Ovary (tissue), 9 donors: Measurements from ENCODE around the gene ARHGAP12. TPM values are rescaled to one million over a fixed set of nuclear protein-coding genes. Genes with fewer than 3 reads are reported as not detected.
A peak's percentile ranks its signal among the peaks of the same experiment; 100 is the strongest.

Source experiments
- DNase-seq, 5 donors: peaks; one replicate each; pipeline ENCODE4 v3.0.0-alpha.2; 2019 to 2020
- H3K27ac ChIP-seq, 2 donors: fragments of 200-600 bp; one replicate each; pipeline versions ENCODE4 v1.5.1 to v1.8.0; 2019 to 2022
- H3K27me3 ChIP-seq: fragments of 200-600 bp; one replicate; pipeline ENCODE4 v1.8.0; 2022
- H3K36me3 ChIP-seq: fragments of 200-600 bp; sonication (generic); one replicate; pipeline ENCODE4 v1.5.1; 2019
- H3K4me1 ChIP-seq: one replicate; pipeline ENCODE4 v1.8.1; 2013; ENCODE audit warnings: mild to moderate bottlenecking, moderate library complexity; ENCODE audit not compliant: insufficient read depth
- H3K4me3 ChIP-seq: fragments of 200-600 bp; sonication (generic); one replicate; pipeline ENCODE4 v1.5.1; 2017
- H3K9me3 ChIP-seq, 2 donors: fragments of 200-600 bp in 1 of 2; sonication (generic) in 1 of 2; one replicate each; pipeline versions ENCODE4 v1.5.1 to v1.8.1; 2013 to 2019; ENCODE audit warnings: mild to moderate bottlenecking in 1 of 2, moderate library complexity in 1 of 2
- CTCF ChIP-seq, 3 donors: fragments of 450-650 bp in 2 of 3; fragments of 200-600 bp in 1 of 3; IDR thresholded peaks; one replicate each; pipeline versions ENCODE4 v1.5.1 to v1.8.0; 2016 to 2022; ENCODE audit warnings: antibody characterized with exemption in 3 of 3, mild to moderate bottlenecking in 1 of 3
- EP300 ChIP-seq: sonication (generic); formaldehyde crosslinking; IDR thresholded peaks from one replicate; pipeline ENCODE4 v1.6.1; 2017; ENCODE audit warnings: antibody characterized with exemption
- POLR2A ChIP-seq: fragments of 450-650 bp; IDR thresholded peaks from one replicate; pipeline ENCODE4 v1.6.1; 2017; ENCODE audit warnings: antibody characterized with exemption, mild to moderate bottlenecking, moderate library complexity
- whole genome bisulfite sequencing, 3 donors: extraction: QIAGEN DNeasy Blood & Tissue Kit in 1 of 3; methylation state at CpG; one replicate each; pipeline versions ENCODE4 v1.1.5 to v1.1.7; 2013 to 2017; 5-methylcytosine and 5-hydroxymethylcytosine counted together
- intact Hi-C, 4 donors: fragments of 100-400 bp; cut with DNase I; formaldehyde crosslinking; loops; one replicate each; pipeline versions ENCODE4 v1.11.0 to v1.15.1; 2022 to 2023
- polyA plus RNA-seq, 2 donors: library from polyadenylated mRNA; stranded (reverse); fragments of 200-250 nt in 1 of 2; fragments of 350-450 nt in 1 of 2; fragmentation: Illumina TruSeq in 1 of 2; extraction: RNeasy Lipid Tissue Mini Kit (QIAGEN cat#74804) in 1 of 2; gene quantifications; one replicate each; pipeline ENCODE4 v1.2.3, GENCODE V29; 2013 to 2014
- total RNA-seq, 7 donors: library from RNA; depleted of rRNA in 2 of 7; stranded (reverse); fragments of >200 nt in 2 of 7; fragmentation: NEBNext Ultra II Directional in 3 of 7; extraction: Animal tissue kit (Norgen Biotek cat#: 25700) in 3 of 7; gene quantifications; one replicate each; pipeline versions ENCODE4 v1.1.0 to v1.2.4, GENCODE V29; 2016 to 2023
- donor health status: DM: no; HTN: no; CAD: no; lungs with moderate emphysema.
- donor health status: DM: no; HTN: no; CAD: no.
- donor health status: Bipolar disorder and iron deficiency.
- donor health status: DM: yes; HTN: yes; CAD: no.
- donor health status: DM: no; HTN: no; CAD: no.
- donor health status: DM: yes; HTN: yes; CAD: no.

ARHGAP12 gene
- total and polyA plus RNA-seq, 9 donors = 13.9 to 60.6 (median 32.0) TPM

GRCh38 chr10:31808258-31809218, 120.1 kb downstream of the ARHGAP12 start:
- peaks cover 2% of the 10 kb centered on the region for H3K4me1 ChIP-seq
- TF ChIP-seq EP300 (no peak), CTCF (IDR thresholded peaks at IDR 0.05) (peak; percentile 41 to 71 (median 61)), POLR2A (no peak)
- intact Hi-C loops = loop anchor here in 2 of 4 donors (10.0 kb wide), 2 partner anchors 1024 to 1054 kb away; no protein-coding TSS in a partner anchor
- H3K27ac ChIP-seq = peak overlapping the region in 1 of 2 donors; percentile 53
- WGBS, 3 donors = 43 to 46% (median 45%) methylated on average over 6 of the region's 6 CpGs
- no peaks in the 10 kb centered on the region for H3K9me3 ChIP-seq
- DNase-seq = peak in 4 of 5 donors; percentile 15 to 29 (median 18)
- no peaks in the 10 kb centered on the region for H3K27me3 ChIP-seq
- peak overlapping the region; percentile 15 for H3K4me3 ChIP-seq
- H3K36me3 ChIP-seq = no peaks in the 10 kb centered on the region

GRCh38 chr10:31804352-31804810, 124.2 kb downstream of the ARHGAP12 start:
- Histone ChIP-seq H3K27ac (no peak overlapping the region), H3K27me3 (no peaks in the 10 kb centered on the region), H3K9me3 (no peaks in the 10 kb centered on the region), H3K4me1 (peaks cover 2% of the 10 kb centered on the region), H3K36me3 (no peaks in the 10 kb centered on the region), H3K4me3 (no peak overlapping the region)
- DNase-seq = no peak
- TF ChIP-seq EP300 = no peak
- no peak for TF ChIP-seq CTCF (IDR thresholded peaks at IDR 0.05)
- no peak for TF ChIP-seq POLR2A
- intact Hi-C loops = loop anchor here in 2 of 4 donors (10.0 kb wide), 2 partner anchors 1020 to 1050 kb away; no protein-coding TSS in a partner anchor
- 61 to 79% (median 74%) methylated on average over 7 of the region's 7 CpGs for WGBS, 3 donors

GRCh38 chr10:31803606-31804351, 124.9 kb downstream of the ARHGAP12 start:
- no peak for TF ChIP-seq EP300
- TF ChIP-seq POLR2A = no peak
- TF ChIP-seq CTCF (IDR thresholded peaks at IDR 0.05) = no peak
- intact Hi-C loops = loop anchor here in 2 of 4 donors (10.0 kb wide), 2 partner anchors 1019 to 1049 kb away; no protein-coding TSS in a partner anchor

GRCh38 chr10:31799181-31799580, 129.4 kb downstream of the ARHGAP12 start:
- WGBS, 3 donors = 94 to 95% (median 94%) methylated on average over 2 of the region's 2 CpGs
- H3K9me3 ChIP-seq = no peaks in the 10 kb centered on the region
- DNase-seq = no peak
- TF ChIP-seq POLR2A (no peak), CTCF (IDR thresholded peaks at IDR 0.05) (no peak)
- H3K4me3 ChIP-seq = no peak overlapping the region
- no peaks in the 10 kb centered on the region for H3K36me3 ChIP-seq
- H3K27me3 ChIP-seq = no peaks in the 10 kb centered on the region
- intact Hi-C loops = no loop called here
- no peaks in the 10 kb centered on the region for H3K4me1 ChIP-seq
- no peak overlapping the region for H3K27ac ChIP-seq

More at GRCh38 chr10:31803606-31804351, 124.9 kb downstream of the ARHGAP12 start:
- H3K27me3 ChIP-seq = no peaks in the 10 kb centered on the region
- DNase-seq = no peak
- H3K4me3 ChIP-seq = no peak overlapping the region
- H3K4me1 ChIP-seq = peaks cover 2% of the 10 kb centered on the region
- H3K9me3 ChIP-seq = no peaks in the 10 kb centered on the region
- H3K27ac ChIP-seq = no peak overlapping the region
- 81 to 88% (median 84%) methylated on average over 8 of the region's 8 CpGs for WGBS, 3 donors
- H3K36me3 ChIP-seq = no peaks in the 10 kb centered on the region
